Astrocyte (in vitro differentiated cells and primary cell): ENCODE data around the gene LATS2. TPM values are rescaled to one million over a fixed set of nuclear protein-coding genes. Genes with fewer than 3 reads are reported as not detected.
"Not testable (repeated sequence)": the region's sequence is repeated elsewhere in the genome, so short reads cannot be mapped to it uniquely, and the experiment has no call there.

Experiments used
- DNase-seq: peaks from one replicate; pipeline ENCODE4 v3.0.0-alpha.2; 2010; ENCODE audit warnings: low read depth
- FAIRE-seq: peaks from 2 replicates; lab custom pipeline; 2011; peaks lifted over from hg19 to GRCh38; lab: Jason Lieb, UNC
- H2AFZ ChIP-seq: 2 replicates; pipeline ENCODE4 v1.6.0; 2012; ENCODE audit warnings: low read depth, low read length, inconsistent platforms
- H3K27ac ChIP-seq: 2 replicates; pipeline ENCODE4 v1.5.1; 2011; ENCODE audit warnings: low read depth, low read length, inconsistent platforms
- H3K27me3 ChIP-seq: 2 replicates; pipeline ENCODE4 v1.6.0; 2011; ENCODE audit warnings: low read length, inconsistent platforms; ENCODE audit not compliant: insufficient read depth
- H3K36me3 ChIP-seq: 2 replicates; pipeline ENCODE4 v1.5.1; 2011; ENCODE audit warnings: low read length, inconsistent platforms; ENCODE audit not compliant: insufficient read depth
- H3K4me1 ChIP-seq: 2 replicates; pipeline ENCODE4 v1.5.1; 2011; ENCODE audit warnings: low read length, inconsistent platforms; ENCODE audit not compliant: insufficient read depth
- H3K4me2 ChIP-seq: 2 replicates; pipeline ENCODE4 v1.6.0; 2012; ENCODE audit warnings: low read length, inconsistent platforms
- H3K4me3 ChIP-seq: 2 replicates; pipeline ENCODE4 v1.5.1; 2011; ENCODE audit warnings: low read depth, mild to moderate bottlenecking, low read length, inconsistent platforms; ENCODE audit not compliant: insufficient read depth
- H3K79me2 ChIP-seq: 2 replicates; pipeline ENCODE4 v1.6.0; 2012; ENCODE audit warnings: mild to moderate bottlenecking, low read length, inconsistent platforms; ENCODE audit not compliant: insufficient read depth
- H3K9ac ChIP-seq: 2 replicates; pipeline ENCODE4 v1.6.0; 2012; ENCODE audit warnings: mild to moderate bottlenecking, low read length, inconsistent platforms
- H3K9me3 ChIP-seq: 2 replicates; pipeline ENCODE4 v1.5.1; 2012; ENCODE audit warnings: low read depth, mild to moderate bottlenecking, low read length, inconsistent platforms; ENCODE audit not compliant: insufficient read depth
- H4K20me1 ChIP-seq: 2 replicates; pipeline ENCODE4 v1.6.0; 2012; ENCODE audit warnings: low read length, inconsistent platforms; ENCODE audit not compliant: insufficient read depth
- H3K27ac Mint-ChIP-seq: one replicate; pipeline ENCODE4 v1.8.0; 2021; ENCODE audit warnings: mild to moderate bottlenecking, mixed read lengths; ENCODE audit not compliant: unreplicated experiment
- H3K27me3 Mint-ChIP-seq: one replicate; pipeline ENCODE4 v1.8.0; 2021; ENCODE audit warnings: low read depth, mixed read lengths; ENCODE audit not compliant: unreplicated experiment
- H3K36me3 Mint-ChIP-seq: one replicate; pipeline ENCODE4 v1.8.0; 2021; ENCODE audit warnings: low read depth, mixed read lengths; ENCODE audit not compliant: unreplicated experiment
- H3K4me1 Mint-ChIP-seq: one replicate; pipeline ENCODE4 v1.8.0; 2021; ENCODE audit warnings: low read depth, mixed read lengths; ENCODE audit not compliant: unreplicated experiment
- H3K4me3 Mint-ChIP-seq: one replicate; pipeline ENCODE4 v1.8.0; 2021; ENCODE audit warnings: mild to moderate bottlenecking, moderate library complexity, mixed read lengths; ENCODE audit not compliant: unreplicated experiment
- H3K9me3 Mint-ChIP-seq: one replicate; pipeline ENCODE4 v1.8.0; 2021; ENCODE audit warnings: mild to moderate bottlenecking, mixed read lengths; ENCODE audit not compliant: unreplicated experiment
- EZH2 ChIP-seq: IDR thresholded peaks from 2 replicates; pipeline ENCODE4 v1.6.1; 2012; ENCODE audit warnings: mild to moderate bottlenecking, low read length, inconsistent platforms; ENCODE audit not compliant: insufficient read depth
- total RNA-seq: library from RNA; stranded (reverse); gene quantifications from 2 replicates; pipeline ENCODE4 v1.2.1, GENCODE V29; 2021
- TF ChIP-seq, protein P1 (sequence below): IDR thresholded peaks from 2 replicates; pipeline ENCODE4 v1.5.1; 2011; ENCODE audit warnings: low read depth, mild to moderate bottlenecking, inconsistent platforms, low read length, moderate library complexity; ENCODE audit not compliant: insufficient read depth

Gene LATS2
- total RNA-seq, 1 donor from 2014 or later, result 46.7 TPM

DNA sequence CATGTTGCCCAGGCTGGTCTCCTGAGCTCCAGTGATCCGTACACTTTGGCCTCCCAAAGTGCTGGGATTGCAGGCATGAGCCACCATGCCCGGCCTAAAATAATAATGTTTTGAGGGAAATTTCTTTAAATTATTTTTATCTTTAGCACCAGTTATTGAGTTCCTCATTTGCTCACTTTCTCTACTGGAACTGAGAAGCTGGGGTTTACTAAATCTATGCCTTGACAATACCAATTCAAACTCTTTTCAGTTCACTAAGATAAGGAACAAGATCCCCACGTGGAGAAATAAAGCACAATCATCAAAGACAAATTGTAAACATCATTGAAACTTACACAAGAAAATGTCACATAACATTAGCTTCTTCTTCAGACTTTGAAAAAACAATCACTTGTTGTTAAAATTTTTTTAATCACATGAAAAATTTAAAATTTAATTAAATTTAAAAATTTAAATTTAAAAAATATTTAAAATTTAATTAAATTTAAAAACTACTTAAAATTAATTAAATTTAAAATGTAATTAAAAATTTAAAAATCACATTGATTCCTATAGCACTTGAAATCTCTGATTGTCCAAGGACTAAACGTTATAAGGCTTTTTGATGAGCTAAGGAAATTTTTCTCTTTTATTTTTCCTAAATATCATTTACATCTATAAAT is 133.7 kb downstream of the LATS2 start:
- TF ChIP-seq, protein P1, sequence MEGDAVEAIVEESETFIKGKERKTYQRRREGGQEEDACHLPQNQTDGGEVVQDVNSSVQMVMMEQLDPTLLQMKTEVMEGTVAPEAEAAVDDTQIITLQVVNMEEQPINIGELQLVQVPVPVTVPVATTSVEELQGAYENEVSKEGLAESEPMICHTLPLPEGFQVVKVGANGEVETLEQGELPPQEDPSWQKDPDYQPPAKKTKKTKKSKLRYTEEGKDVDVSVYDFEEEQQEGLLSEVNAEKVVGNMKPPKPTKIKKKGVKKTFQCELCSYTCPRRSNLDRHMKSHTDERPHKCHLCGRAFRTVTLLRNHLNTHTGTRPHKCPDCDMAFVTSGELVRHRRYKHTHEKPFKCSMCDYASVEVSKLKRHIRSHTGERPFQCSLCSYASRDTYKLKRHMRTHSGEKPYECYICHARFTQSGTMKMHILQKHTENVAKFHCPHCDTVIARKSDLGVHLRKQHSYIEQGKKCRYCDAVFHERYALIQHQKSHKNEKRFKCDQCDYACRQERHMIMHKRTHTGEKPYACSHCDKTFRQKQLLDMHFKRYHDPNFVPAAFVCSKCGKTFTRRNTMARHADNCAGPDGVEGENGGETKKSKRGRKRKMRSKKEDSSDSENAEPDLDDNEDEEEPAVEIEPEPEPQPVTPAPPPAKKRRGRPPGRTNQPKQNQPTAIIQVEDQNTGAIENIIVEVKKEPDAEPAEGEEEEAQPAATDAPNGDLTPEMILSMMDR, result no peak
- TF ChIP-seq EZH2, result no peak
- Histone ChIP-seq H3K27me3 (peaks cover 2% of the 10 kb centered on the region), H3K9me3 (no peaks in the 10 kb centered on the region), H3K36me3 (no peaks in the 10 kb centered on the region), H3K9ac (no peak overlapping the region), H3K79me2 (no peaks in the 10 kb centered on the region), H3K4me1 (no peaks in the 10 kb centered on the region), H2AFZ (no peak overlapping the region), H3K27ac (no peak overlapping the region), H3K4me3 (no peak overlapping the region), H3K4me2 (no peak overlapping the region), H4K20me1 (no peaks in the 10 kb centered on the region)
- H3K4me3 Mint-ChIP-seq, result no peak overlapping the region
- no peaks in the 10 kb centered on the region for H3K9me3 Mint-ChIP-seq
- H3K27ac Mint-ChIP-seq, result no peak overlapping the region
- no peaks in the 10 kb centered on the region for H3K4me1 Mint-ChIP-seq
- no peaks in the 10 kb centered on the region for H3K27me3 Mint-ChIP-seq
- no peak for DNase-seq
- no peaks in the 10 kb centered on the region for H3K36me3 Mint-ChIP-seq
- FAIRE-seq, result no peak

DNA sequence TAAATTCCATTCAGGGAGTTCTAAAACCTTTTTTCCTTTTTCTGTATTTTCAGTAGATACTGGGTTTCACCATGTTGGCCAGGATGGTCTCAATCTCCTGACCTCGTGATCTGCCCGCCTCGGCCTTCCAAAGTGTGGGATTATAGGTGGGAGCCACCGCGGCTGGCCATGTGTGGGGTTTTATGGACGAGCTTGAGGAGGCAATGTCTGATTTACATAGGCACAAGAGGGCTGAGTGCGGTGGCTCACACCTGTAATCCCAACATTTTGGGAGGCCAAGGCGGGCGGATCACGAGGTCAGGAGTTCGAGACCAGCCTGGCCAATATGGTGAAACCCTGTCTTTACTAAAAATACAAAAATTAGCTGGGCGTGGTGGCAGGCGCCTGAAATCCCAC is 136.0 kb downstream of the LATS2 start:
- not testable (repeated sequence) for H3K27ac Mint-ChIP-seq, H3K27me3 ChIP-seq, H3K4me1 Mint-ChIP-seq, FAIRE-seq, H3K9ac ChIP-seq, H3K36me3 ChIP-seq, H3K4me3 Mint-ChIP-seq, H3K4me1 ChIP-seq, H3K9me3 Mint-ChIP-seq, H3K27me3 Mint-ChIP-seq, H3K9me3 ChIP-seq, H2AFZ ChIP-seq, H4K20me1 ChIP-seq, H3K79me2 ChIP-seq, H3K4me3 ChIP-seq, H3K36me3 Mint-ChIP-seq, H3K27ac ChIP-seq, DNase-seq, H3K4me2 ChIP-seq

DNA sequence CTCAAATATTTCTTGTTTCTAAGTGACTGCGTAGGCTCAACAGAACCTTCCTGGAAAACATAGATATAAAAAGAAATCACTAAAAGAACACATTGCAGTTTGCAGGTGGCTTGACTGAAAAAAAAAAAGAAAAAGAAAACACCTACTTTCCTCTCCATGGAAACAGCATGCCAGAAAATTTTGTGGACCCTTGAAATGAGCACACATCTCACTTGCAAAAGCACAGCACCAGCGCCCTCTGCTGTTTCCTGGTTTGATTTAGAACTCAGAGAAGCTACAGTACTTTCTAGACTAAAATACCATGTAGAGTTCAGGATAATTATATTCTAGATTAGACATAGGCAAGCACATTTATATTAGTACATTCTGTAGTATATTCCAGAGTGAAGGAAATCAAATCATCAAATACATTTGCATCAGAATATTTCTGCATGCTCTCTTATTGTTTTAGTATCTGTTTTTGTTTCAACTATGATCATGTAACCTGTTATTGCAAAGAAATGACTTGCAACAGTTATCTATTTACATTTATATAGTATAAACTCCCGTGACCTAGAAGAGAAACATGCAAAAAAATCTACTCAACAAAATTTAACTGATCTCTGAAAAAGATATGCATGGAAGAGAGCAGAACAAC is 136.5 kb downstream of the LATS2 start:
- Histone ChIP-seq H3K4me2 (no peak overlapping the region), H4K20me1 (no peaks in the 10 kb centered on the region), H3K36me3 (no peaks in the 10 kb centered on the region), H2AFZ (no peak overlapping the region), H3K4me3 (no peak overlapping the region), H3K27ac (no peak overlapping the region), H3K9ac (no peak overlapping the region), H3K27me3 (peaks cover 5% of the 10 kb centered on the region), H3K4me1 (no peaks in the 10 kb centered on the region), H3K9me3 (no peaks in the 10 kb centered on the region), H3K79me2 (no peaks in the 10 kb centered on the region)
- Mint-ChIP-seq H3K36me3 (no peaks in the 10 kb centered on the region), H3K27ac (no peak overlapping the region), H3K27me3 (peaks cover 2% of the 10 kb centered on the region), H3K4me1 (no peaks in the 10 kb centered on the region), H3K9me3 (no peaks in the 10 kb centered on the region), H3K4me3 (no peak overlapping the region)
- FAIRE-seq (peak; percentile 81), DNase-seq (peak; percentile 63)
- TF ChIP-seq, protein P1, result peak; percentile 91
- TF ChIP-seq EZH2, result no peak
